ENCODE data around the gene FBXW8.

Gene FBXW8

GRCh38 chr12:116964054-116965050, 53.6 kb downstream of the FBXW8 start:
- TF ChIP-seq CTCF (IDR thresholded peaks at IDR 0.05; ENCODE audit: control insufficient read depth, extremely low read depth, insufficient read depth), result no peak
- DNase-seq (ENCODE audit: low read depth), result no peak

GRCh38 chr12:116968986-116969385, 58.2 kb downstream of the FBXW8 start:
- TF ChIP-seq CTCF (IDR thresholded peaks at IDR 0.05; ENCODE audit: control insufficient read depth, extremely low read depth, insufficient read depth), result no peak
- no peak for DNase-seq (ENCODE audit: low read depth)
- no peak overlapping the region for H3K4me3 ChIP-seq (ENCODE audit: low read depth, low read length)

More at GRCh38 chr12:116964054-116965050, 53.6 kb downstream of the FBXW8 start:
- no peak overlapping the region for H3K4me3 ChIP-seq (ENCODE audit: low read depth, low read length)

- no peak for TF ChIP-seq CTCF (IDR thresholded peaks at IDR 0.05; ENCODE audit: control insufficient read depth, extremely low read depth, insufficient read depth)
- DNase-seq (ENCODE audit: low read depth), result no peak
- H3K4me3 ChIP-seq (ENCODE audit: low read depth, low read length), result no peak overlapping the region
These were observed 59.1 kb downstream of the FBXW8 start for GRCh38 chr12:116969615-116970585.

GRCh38 chr12:116971222-116971621, 60.5 kb downstream of the FBXW8 start:
- H3K4me3 ChIP-seq (ENCODE audit: low read depth, low read length), result no peak overlapping the region
- no peak for DNase-seq (ENCODE audit: low read depth)
- no peak for TF ChIP-seq CTCF (IDR thresholded peaks at IDR 0.05; ENCODE audit: control insufficient read depth, extremely low read depth, insufficient read depth)

GRCh38 chr12:116975779-116976393, 65.1 kb downstream of the FBXW8 start:
- TF ChIP-seq CTCF (IDR thresholded peaks at IDR 0.05; ENCODE audit: control insufficient read depth, extremely low read depth, insufficient read depth), result no peak
- H3K4me3 ChIP-seq (ENCODE audit: low read depth, low read length), result no peak overlapping the region
- DNase-seq (ENCODE audit: low read depth), result no peak
